B cell (primary cell): ENCODE results near the gene MEA1. TPM values are rescaled to one million over a fixed set of nuclear protein-coding genes. Genes with fewer than 3 reads are reported as not detected.

Source experiments
- ATAC-seq: fragments of 200-7000 bp; cut with Tn5 transposase; one replicate; pipeline ENCODE4 v1.10.0; 2021; ENCODE audit warnings: low read depth, mild to moderate bottlenecking, moderate number of reproducible peaks, moderate library complexity
- CTCF ChIA-PET: fragments of 350-600 bp; sonication (Branson Sonifier 250); formaldehyde crosslinking; loops from one replicate; lab custom pipeline; 2021; ENCODE audit warnings: antibody characterized with exemption, inconsistent platforms; lab: Charles Lee
- POLR2A ChIA-PET: fragments of 350-600 bp; sonication (Branson Sonifier 250); formaldehyde crosslinking; loops from one replicate; lab custom pipeline; 2021; ENCODE audit warnings: antibody characterized with exemption; lab: Charles Lee
- DNase-seq: peaks from one replicate; pipeline ENCODE4 v3.0.0; 2013
- H2AFZ ChIP-seq: 2 replicates; pipeline ENCODE4 v1.6.1; 2012; ENCODE audit warnings: mild to moderate bottlenecking, low read depth, low read length; ENCODE audit not compliant: insufficient read depth, poor library complexity, severe bottlenecking
- H3K27ac ChIP-seq, 2 donors: 1 replicate in 1 of 2; 2 replicates in 1 of 2; pipeline ENCODE4 v1.5.1; 2012 to 2013; ENCODE audit warnings: low read length in 2 of 2, mild to moderate bottlenecking in 2 of 2, moderate library complexity in 1 of 2
- H3K27me3 ChIP-seq, 4 experiments: fragments of 200-600 bp in 1 of 4; sonication (generic) in 1 of 4; replicated peaks in 1 of 4; 1 replicate in 2 of 4; 2 replicates in 2 of 4; pipeline versions ENCODE4 v1.6.1 to v1.7.0; 2013 to 2016; ENCODE audit warnings: low read length in 3 of 4, mild to moderate bottlenecking in 2 of 4, mixed read lengths in 1 of 4, moderate library complexity in 1 of 4; ENCODE audit not compliant: insufficient read depth in 4 of 4, control insufficient read depth in 3 of 4; ENCODE audit errors: control extremely low read depth in 1 of 4
- H3K36me3 ChIP-seq, 2 experiments: replicated peaks in 1 of 2; 1 replicate in 1 of 2; 2 replicates in 1 of 2; pipeline versions ENCODE4 v1.6.1 to v1.7.1; 2013; ENCODE audit warnings: low read length in 1 of 2; ENCODE audit not compliant: insufficient read depth in 2 of 2, control insufficient read depth in 1 of 2; ENCODE audit errors: control extremely low read depth in 1 of 2, extremely low read depth in 1 of 2
- H3K4me1 ChIP-seq, 2 donors: fragments of 200-600 bp in 1 of 2; sonication (generic) in 1 of 2; 1 replicate in 1 of 2; 2 replicates in 1 of 2; pipeline versions ENCODE4 v1.5.1 to v1.6.1; 2013 to 2017; ENCODE audit warnings: low read length in 2 of 2; ENCODE audit not compliant: control insufficient read depth in 2 of 2, insufficient read depth in 2 of 2
- H3K4me2 ChIP-seq: replicated peaks from 2 replicates; pipeline ENCODE3; 2012; ENCODE audit warnings: mild to moderate bottlenecking, low read depth, low read length; ENCODE audit not compliant: poor library complexity, severe bottlenecking
- H3K4me3 ChIP-seq, 5 experiments: fragments of 200-600 bp in 1 of 5; sonication (generic) in 1 of 5; 1 replicate in 3 of 5; 2 replicates in 2 of 5; pipeline versions ENCODE4 v1.5.1 to v1.7.0; 2011 to 2016; ENCODE audit warnings: low read length in 4 of 5, mild to moderate bottlenecking in 4 of 5, low read depth in 2 of 5, control low read depth in 1 of 5, moderate library complexity in 1 of 5; ENCODE audit not compliant: insufficient read depth in 1 of 5; ENCODE audit errors: control extremely low read depth in 1 of 5, extremely low read depth in 1 of 5
- H3K79me2 ChIP-seq: fragments of 200-600 bp; sonication (generic); one replicate; pipeline ENCODE4 v1.6.0; 2016; ENCODE audit warnings: low read length; ENCODE audit not compliant: control insufficient read depth, insufficient read depth
- H3K9ac ChIP-seq: fragments of 200-600 bp; sonication (generic); 2 replicates; pipeline ENCODE4 v1.6.1; 2017; ENCODE audit warnings: mild to moderate bottlenecking, low read length, moderate library complexity
- H3K9me3 ChIP-seq, 3 donors: one replicate each; pipeline versions ENCODE4 v1.6.1 to v1.7.1; 2013; ENCODE audit warnings: low read length in 2 of 3; ENCODE audit not compliant: control insufficient read depth in 2 of 3, insufficient read depth in 1 of 3; ENCODE audit errors: control extremely low read depth in 1 of 3
- H4K20me1 ChIP-seq: 2 replicates; pipeline ENCODE4 v1.6.0; 2012; ENCODE audit warnings: mild to moderate bottlenecking, low read length; ENCODE audit not compliant: insufficient read depth, control insufficient read depth, poor library complexity, severe bottlenecking
- H3K27ac Mint-ChIP-seq: one replicate; pipeline ENCODE4 v1.8.0; 2021; ENCODE audit warnings: mixed read lengths
- H3K27me3 Mint-ChIP-seq: one replicate; pipeline ENCODE4 v1.8.0; 2021; ENCODE audit warnings: mixed read lengths
- H3K4me1 Mint-ChIP-seq: one replicate; pipeline ENCODE4 v1.8.0; 2021; ENCODE audit warnings: mixed read lengths
- H3K4me3 Mint-ChIP-seq: one replicate; pipeline ENCODE4 v1.8.0; 2021; ENCODE audit warnings: mixed read lengths
- H3K9me3 Mint-ChIP-seq: one replicate; pipeline ENCODE4 v1.8.0; 2022; ENCODE audit warnings: mixed read lengths; ENCODE audit not compliant: insufficient read depth
- CTCF ChIP-seq: fragments of 200-600 bp; IDR thresholded peaks from one replicate; pipeline ENCODE4 v1.8.0; 2022; ENCODE audit warnings: antibody characterized with exemption, mild to moderate bottlenecking
- EZH2 ChIP-seq: IDR thresholded peaks from 2 replicates; pipeline ENCODE4 v1.6.1; 2012; ENCODE audit warnings: borderline replicate concordance, low read depth, mild to moderate bottlenecking, moderate library complexity, low read length; ENCODE audit not compliant: insufficient read depth, poor library complexity, severe bottlenecking
- WGBS: methylation state at CpG from one replicate; pipeline ENCODE4 v1.1.5; 2013; ENCODE audit warnings: missing lambda C conversion rate; ENCODE audit not compliant: insufficient coverage; 5-methylcytosine and 5-hydroxymethylcytosine counted together
- intact Hi-C: fragments of 100-400 bp; cut with micrococcal nuclease; formaldehyde crosslinking; loops from one replicate; pipeline ENCODE4 v1.10.0; 2022
- polyA plus RNA-seq: library from polyadenylated mRNA; depleted of rRNA; stranded (reverse); fragments of >200 nt; gene quantifications from 2 replicates; pipeline ENCODE4 v1.2.3, GENCODE V29; 2012
- total RNA-seq, 2 donors: library from RNA; stranded (reverse); fragments of 120-200 nt in 1 of 2; gene quantifications; 1 replicate in 1 of 2; 2 replicates in 1 of 2; pipeline versions ENCODE4 v1.2.3 to v1.2.4, GENCODE V29; 2013 to 2022

MEA1 gene
- total and polyA plus RNA-seq, 2 donors (not counting 1 experiment from before 2014, with no cell fraction given) = 35.7 to 36.7 TPM

- H3K27me3 ChIP-seq = no peaks in the 10 kb centered on the region
- no peak overlapping the region for H3K27ac ChIP-seq
- no peaks in the 10 kb centered on the region for H4K20me1 ChIP-seq
- H3K4me3 ChIP-seq = no peak overlapping the region
- Mint-ChIP-seq H3K27me3 (no peaks in the 10 kb centered on the region), H3K4me3 (no peak overlapping the region), H3K4me1 (no peaks in the 10 kb centered on the region), H3K27ac (no peak overlapping the region), H3K9me3 (no peaks in the 10 kb centered on the region)
- DNase-seq = no peak
- TF ChIP-seq EZH2 (no peak), CTCF (no peak)
- ATAC-seq = no peak
- intact Hi-C loops = no loop called here
- no peak overlapping the region for H3K4me2 ChIP-seq
- CTCF ChIA-PET = interaction anchor here (1.2 kb wide), 1 partner anchor 135 kb away, joined by 3 read pairs; no protein-coding TSS in a partner anchor
- H2AFZ ChIP-seq = no peak overlapping the region
- POLR2A ChIA-PET = no interaction called here
- H3K36me3 ChIP-seq = peaks cover 0 to 38% of the 10 kb centered on the region in 2 experiments
- no peaks in the 10 kb centered on the region for H3K79me2 ChIP-seq
- H3K9me3 ChIP-seq = no peaks in the 10 kb centered on the region
- WGBS = 96% methylated on average over 3 of the region's 9 CpGs
- H3K9ac ChIP-seq = no peak overlapping the region
- H3K4me1 ChIP-seq = no peaks in the 10 kb centered on the region
Observed at GRCh38 chr6:43036712-43037111, 23.0 kb upstream of the MEA1 start.

- H2AFZ ChIP-seq = no peak overlapping the region
- no peak overlapping the region for H3K4me3 Mint-ChIP-seq
- no peaks in the 10 kb centered on the region for H3K27me3 ChIP-seq
- 98% methylated on average over 4 of the region's 4 CpGs for WGBS
- no peaks in the 10 kb centered on the region for H3K79me2 ChIP-seq
- no peak overlapping the region for H3K9ac ChIP-seq
- no peaks in the 10 kb centered on the region for H3K9me3 ChIP-seq
- POLR2A ChIA-PET = no interaction called here
- DNase-seq = no peak
- H3K27ac Mint-ChIP-seq = no peak overlapping the region
- H4K20me1 ChIP-seq = no peaks in the 10 kb centered on the region
- H3K4me3 ChIP-seq = no peak overlapping the region
- no peaks in the 10 kb centered on the region for H3K4me1 Mint-ChIP-seq
- H3K9me3 Mint-ChIP-seq = no peaks in the 10 kb centered on the region
- TF ChIP-seq EZH2 (no peak), CTCF (no peak)
- H3K27ac ChIP-seq = no peak overlapping the region
- no peak overlapping the region for H3K4me2 ChIP-seq
- intact Hi-C loops = no loop called here
- no peaks in the 10 kb centered on the region for H3K27me3 Mint-ChIP-seq
- CTCF ChIA-PET = interaction anchor here (0.6 kb wide), 1 partner anchor 1088 kb away, joined by 3 read pairs; no protein-coding TSS in a partner anchor
- H3K36me3 ChIP-seq = peaks cover 0 to 33% of the 10 kb centered on the region in 2 experiments
- ATAC-seq = no peak
- H3K4me1 ChIP-seq = no peaks in the 10 kb centered on the region
Observed at GRCh38 chr6:43035495-43036194, 21.9 kb upstream of the MEA1 start.
